ENCODE data around the gene AIMP1.
A peak's percentile ranks its signal among the peaks of the same experiment; 100 is the strongest.

The AIMP1 gene

DNA sequence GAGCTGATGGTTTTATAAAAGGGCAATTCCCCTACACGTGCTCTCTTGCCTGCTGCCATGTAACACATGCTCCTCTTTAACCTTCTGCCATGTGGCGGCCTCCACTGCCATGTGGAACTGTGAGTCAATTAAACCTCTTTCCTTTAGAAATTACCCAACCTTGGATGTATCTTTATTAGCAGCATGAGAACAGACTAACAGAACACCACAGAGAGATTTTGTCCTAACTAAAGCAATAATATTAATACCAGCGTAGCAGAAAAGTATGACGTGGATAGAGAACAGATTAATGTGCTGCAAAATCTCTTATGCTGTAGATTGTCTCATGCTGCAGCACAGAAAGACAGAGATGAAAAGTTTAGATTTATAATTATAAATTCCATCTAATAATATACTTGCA, 23.1 kb downstream of the AIMP1 start:
- no peak for DNase-seq (ENCODE audit: low read depth, low spot score)
- H3K4me3 ChIP-seq (ENCODE audit: low read length) = no peak overlapping the region

DNA sequence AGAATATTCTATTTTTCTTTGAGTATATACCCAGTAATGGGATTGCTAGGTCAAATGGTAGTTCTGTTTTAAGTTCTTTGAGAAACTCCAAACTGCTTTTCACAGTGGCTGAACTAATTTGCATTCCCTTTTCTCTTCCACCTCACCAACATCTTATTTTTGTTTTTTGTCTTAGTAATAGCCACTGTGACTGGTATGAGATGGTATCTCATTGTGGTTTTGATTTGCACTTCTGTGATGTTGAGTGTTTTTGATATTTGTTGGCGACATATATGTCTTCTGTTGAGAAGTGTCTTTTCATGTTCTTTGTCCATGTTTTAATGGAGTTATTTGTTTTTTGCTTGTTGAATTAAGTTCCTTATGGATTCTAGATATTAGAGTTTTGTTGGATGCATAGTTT, 24.4 kb downstream of the AIMP1 start:
- DNase-seq (ENCODE audit: low read depth, low spot score) = no peak
- H3K4me3 ChIP-seq (ENCODE audit: low read length) = no peak overlapping the region

DNA sequence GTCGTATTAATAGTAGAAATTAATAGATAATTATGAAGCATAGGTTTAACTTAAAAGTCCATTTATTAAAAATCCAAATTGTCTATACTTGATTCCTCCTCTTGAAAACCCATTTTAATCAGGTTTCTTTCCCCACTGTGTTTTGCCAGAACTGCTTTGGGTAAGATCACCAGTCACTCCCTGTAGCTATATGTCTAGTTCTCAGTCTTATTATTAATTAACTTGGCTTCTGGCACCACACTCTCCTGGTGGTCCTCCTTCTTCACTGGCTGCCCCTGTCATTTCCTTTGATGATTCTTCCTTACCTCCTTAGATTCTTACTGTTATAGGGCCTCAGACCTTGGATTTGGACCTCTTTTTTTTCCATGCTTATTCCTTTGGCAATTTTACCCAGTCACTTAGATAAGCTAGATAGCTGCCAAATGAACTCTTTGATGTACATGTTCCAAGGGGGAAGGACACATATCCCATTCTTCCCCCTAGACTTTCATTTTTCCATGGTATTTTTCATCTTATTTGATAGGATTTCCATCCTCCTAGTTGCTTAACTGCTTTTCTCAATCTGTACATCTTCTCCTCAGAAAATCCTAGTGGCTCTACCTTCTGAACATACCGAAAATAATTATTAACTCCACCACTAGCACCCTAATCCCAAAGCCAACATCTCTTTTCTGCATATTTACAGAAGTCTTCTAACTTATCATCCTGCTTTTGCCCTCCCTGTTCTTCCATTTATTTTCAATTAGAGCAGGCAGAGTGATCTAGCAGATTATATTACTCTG, 27.7 kb downstream of the AIMP1 start:
- no peak for DNase-seq (ENCODE audit: low read depth, low spot score)
- H3K4me3 ChIP-seq (ENCODE audit: low read length) = no peak overlapping the region

DNA sequence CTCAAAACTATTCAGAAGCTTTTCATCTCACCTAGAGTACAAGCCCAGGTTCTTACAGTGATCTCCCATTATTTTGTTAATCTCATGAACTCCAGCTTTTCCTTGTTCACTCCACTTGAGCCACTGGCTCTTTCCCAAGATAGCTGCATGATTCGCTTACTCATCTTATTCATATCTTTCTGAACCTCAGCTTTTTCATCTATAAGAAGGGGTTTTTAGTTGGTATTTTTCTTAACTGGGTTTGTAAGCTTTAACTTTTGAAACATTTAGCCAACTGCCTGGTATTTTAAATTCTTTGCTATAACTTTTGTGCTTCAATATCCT, 28.3 kb downstream of the AIMP1 start:
- no peak overlapping the region for H3K4me3 ChIP-seq (ENCODE audit: low read length)

DNA sequence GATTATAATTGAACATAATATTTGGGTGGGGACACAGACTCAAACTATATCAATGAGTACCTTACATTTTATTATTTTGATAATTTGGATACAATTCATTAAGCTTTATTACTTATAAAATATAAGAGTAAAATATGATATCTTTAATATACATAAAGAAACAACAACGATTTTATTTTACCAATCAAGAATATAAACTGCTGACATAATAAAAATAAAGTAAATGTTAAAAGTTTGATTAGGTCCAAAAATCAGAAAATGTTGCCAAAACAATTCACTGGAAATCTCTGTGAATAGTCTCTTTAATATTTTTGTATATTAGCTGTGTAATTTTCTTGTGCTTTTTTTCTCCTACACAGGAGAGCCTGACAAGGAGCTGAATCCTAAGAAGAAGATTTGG, 30.8 kb downstream of the AIMP1 start:
- no peak overlapping the region for H3K4me3 ChIP-seq (ENCODE audit: low read length)
- DNase-seq (ENCODE audit: low read depth, low spot score) = no peak

More for the DNA sequence above, 28.3 kb downstream of the AIMP1 start:
- DNase-seq (ENCODE audit: low read depth, low spot score) = no peak

DNA sequence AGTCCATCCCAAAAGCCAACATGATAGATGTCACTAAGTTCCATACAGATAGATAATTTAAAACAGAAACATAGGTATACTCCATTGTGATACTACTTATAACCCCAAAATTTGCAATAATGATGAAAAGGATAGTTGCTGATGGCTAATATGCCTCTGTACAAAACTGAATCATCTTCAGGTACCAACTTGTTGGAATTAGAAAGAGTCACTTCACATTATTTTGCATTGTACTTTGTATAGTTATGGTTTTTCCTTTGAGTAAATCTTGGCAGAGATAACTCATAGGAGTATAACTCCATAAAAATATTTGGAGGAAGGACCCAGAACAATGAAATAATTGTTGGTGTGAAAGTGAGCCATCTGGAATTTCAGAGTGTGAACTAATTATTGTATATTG, 34.7 kb downstream of the AIMP1 start:
- no peak for DNase-seq (ENCODE audit: low read depth, low spot score)
- H3K4me3 ChIP-seq (ENCODE audit: low read length) = no peak overlapping the region

DNA sequence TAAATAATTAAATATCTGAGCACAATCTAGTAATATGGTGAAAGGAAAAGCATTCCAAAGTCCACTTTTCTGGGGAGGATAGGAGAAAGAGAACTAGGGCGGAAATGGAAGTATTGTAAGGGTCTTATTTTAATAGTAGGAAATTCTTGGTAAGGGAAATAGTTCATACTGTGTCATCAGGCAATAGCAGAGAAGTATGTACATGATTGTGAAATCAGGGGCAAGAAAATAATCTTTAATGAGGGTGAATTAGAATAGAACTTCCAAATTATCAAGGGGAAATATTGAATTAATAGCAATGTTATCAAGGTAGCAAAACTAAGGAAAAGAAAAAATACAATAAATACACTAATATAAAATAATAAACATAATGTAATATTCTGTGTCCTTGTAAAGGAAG, 37.4 kb downstream of the AIMP1 start:
- no peak overlapping the region for H3K4me3 ChIP-seq (ENCODE audit: low read length)
- no peak for DNase-seq (ENCODE audit: low read depth, low spot score)

DNA sequence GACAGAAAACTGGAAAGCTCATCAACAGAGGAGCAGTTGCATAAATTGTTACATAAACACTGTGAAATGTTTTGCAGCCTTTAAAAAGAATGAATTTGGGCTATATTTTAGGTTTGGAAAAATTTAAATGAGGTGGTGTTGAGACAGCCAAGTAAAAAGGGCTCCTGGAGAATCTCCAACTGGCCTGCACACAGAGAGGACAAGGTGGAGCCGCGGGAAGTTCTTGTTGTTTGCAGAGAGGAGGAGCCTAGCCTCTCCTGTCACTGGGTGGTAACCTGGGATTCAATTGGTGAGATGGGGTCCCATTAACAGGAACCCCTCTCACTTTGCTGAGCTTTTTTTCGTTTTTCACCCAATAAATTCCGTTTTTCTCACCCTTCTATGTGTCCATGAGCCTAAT, 38.8 kb downstream of the AIMP1 start:
- H3K4me3 ChIP-seq (ENCODE audit: low read length) = no peak overlapping the region
- no peak for DNase-seq (ENCODE audit: low read depth, low spot score)

DNA sequence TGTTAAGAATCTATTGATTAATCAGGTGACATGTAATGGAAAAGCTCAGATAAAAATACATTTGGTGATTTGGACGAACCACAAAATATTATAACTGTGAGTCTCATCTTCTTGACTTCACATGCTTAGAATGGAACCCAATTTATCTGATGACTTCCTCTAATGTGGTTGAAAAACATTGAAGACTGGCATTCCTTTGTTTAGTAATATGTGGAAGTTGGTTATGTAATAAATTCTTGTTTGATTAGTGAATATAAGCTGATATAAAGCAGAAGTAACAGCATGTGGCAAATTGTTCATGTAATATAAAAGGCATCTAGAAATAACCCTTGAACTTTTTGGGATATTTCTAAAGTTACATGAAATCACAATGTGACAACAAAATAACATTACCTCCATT, 42.5 kb downstream of the AIMP1 start:
- no peak for DNase-seq (ENCODE audit: low read depth, low spot score)
- H3K4me3 ChIP-seq (ENCODE audit: low read length) = no peak overlapping the region

DNA sequence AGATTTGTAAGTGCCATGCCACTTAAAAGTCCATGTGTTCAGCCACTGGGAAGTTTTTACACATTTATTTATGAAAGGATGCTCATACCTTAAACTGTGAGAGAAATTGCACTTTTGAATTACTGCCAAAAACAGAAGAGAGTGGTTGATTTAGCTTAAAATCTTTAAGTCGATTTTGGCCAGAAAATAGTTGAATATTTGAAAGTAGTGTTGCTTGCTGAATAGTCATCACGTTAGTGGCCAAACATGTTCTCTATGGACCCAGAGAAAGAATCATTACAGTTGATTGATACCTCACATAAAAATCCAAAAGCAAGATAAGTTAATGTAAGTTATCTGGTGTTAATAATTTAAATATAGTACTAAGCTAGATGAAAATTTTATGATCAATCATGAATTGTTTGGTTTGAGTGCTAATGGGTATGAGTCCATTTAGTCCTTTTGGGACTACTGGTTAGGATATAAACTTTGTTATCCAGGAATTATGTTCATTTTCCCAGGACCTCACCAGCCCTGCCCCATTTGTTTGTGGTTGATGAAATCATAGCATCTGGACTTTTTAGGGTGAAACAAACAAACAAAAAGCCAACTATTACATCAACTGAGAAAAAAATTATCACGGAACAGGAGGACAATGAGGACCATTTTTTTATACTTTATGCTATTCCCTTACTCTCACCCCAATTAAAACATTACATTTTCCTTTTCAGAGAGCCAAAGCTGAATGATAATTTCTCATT, 45.9 kb downstream of the AIMP1 start:
- no peak overlapping the region for H3K4me3 ChIP-seq (ENCODE audit: low read length)
- DNase-seq (ENCODE audit: low read depth, low spot score) = no peak

DNA sequence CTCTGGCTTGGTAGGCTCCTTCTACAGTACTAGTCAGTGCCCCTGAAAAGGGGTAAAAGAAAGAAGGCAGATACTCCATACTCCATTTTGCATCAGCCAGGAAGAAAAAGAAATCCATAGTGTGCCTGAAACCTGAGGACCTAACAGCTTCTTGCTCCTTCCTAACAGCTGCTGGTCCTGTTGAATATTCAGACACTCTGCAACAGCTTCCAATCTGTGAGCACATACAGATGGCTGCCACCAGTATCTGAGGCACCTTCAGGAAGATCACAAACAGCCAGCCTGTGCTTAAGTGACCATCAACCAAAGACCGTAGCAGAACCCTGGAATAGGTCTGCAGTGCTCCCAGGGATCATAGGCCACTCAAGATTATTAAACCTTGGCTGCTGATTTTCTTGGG, 47.9 kb downstream of the AIMP1 start:
- DNase-seq (ENCODE audit: low read depth, low spot score) = no peak
- H3K4me3 ChIP-seq (ENCODE audit: low read length) = no peak overlapping the region

DNA sequence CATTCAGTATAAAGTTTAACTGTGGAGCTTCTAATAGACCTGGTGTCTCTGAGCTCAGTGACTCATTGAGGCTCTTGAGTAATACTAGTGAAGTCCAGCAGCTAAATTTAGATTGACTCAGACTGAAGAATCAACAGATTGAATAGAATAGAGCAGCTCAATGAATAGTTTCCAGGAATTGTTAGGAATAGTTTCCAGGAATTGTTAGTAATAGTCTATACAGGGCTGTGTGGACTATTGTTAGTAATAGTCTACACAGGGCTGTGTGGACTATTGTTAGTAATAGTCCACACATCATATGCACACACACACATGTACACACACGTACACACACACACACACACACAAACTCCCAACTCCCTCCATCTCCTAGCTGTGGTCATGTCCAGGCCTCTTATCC, 49.3 kb downstream of the AIMP1 start:
- H3K4me3 ChIP-seq (ENCODE audit: low read length) = no peak overlapping the region
- no peak for DNase-seq (ENCODE audit: low read depth, low spot score)

DNA sequence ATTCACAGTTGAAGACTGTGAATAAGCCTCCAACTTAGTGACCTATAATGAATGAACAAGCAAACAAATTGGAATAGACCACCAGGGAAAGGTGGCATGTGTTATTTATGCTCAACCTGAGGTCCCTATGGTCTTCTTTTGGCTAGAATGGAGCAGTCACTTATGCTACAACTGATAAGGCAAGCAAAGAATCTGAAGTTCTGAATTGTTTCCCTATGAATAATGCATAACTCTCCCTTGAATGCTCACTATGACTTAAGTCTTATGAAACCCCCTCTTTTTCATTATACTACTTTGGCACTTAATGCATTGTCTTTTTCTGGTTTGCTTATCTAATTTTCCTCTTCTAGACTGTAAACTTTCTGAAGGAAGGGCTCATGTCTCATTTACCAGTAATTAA, 49.7 kb downstream of the AIMP1 start:
- DNase-seq (ENCODE audit: low read depth, low spot score) = no peak
- no peak overlapping the region for H3K4me3 ChIP-seq (ENCODE audit: low read length)

DNA sequence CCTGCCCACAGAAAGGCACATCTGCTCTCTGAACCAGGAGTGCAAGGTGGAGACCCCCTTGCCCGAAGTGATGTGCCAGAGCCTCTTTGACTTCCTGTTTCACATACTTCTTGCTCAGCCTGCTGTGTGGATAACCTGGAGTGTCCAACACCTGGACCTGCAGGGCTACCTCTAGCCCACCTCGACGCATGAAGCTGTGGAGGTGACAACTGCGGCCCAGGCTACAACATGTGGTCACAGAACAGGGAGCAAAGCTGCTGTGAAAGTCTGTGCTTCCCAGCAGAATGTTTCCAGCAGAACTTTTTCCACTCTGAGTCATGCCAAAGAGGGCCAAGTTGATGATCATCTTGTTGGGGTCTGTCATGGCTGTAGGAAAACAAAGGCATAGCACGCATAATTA, 50.7 kb downstream of the AIMP1 start:
- no peak overlapping the region for H3K4me3 ChIP-seq (ENCODE audit: low read length)
- no peak for DNase-seq (ENCODE audit: low read depth, low spot score)

DNA sequence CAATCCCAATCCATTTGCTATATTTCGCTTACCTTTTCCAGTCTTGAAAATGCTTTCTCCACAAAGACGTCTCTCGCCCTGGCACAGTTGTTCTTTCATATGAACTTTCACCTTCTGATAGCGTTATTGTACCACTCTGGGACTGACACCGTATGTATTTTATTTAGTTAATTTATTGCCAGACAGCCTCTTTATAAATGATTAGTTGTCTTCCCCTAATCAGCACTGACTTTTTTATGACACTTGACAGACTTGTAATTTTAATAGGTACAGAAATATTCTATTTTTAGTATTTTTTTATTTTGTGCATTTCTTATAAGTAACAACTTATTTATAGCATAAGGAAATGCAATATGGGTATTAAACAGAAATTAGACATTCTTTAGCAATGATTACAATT, 52.3 kb downstream of the AIMP1 start, which contains the start of gene GIMD1:
Gene GIMD1, minus strand, starts transcription at position 101 of the 400 bp plus-strand sequence. CDS start 1,343 bp downstream, outside the sequence.
- H3K4me3 ChIP-seq (ENCODE audit: low read length) = no peak within 1 kb of the TSS
- DNase-seq (ENCODE audit: low read depth, low spot score) = no peak

DNA sequence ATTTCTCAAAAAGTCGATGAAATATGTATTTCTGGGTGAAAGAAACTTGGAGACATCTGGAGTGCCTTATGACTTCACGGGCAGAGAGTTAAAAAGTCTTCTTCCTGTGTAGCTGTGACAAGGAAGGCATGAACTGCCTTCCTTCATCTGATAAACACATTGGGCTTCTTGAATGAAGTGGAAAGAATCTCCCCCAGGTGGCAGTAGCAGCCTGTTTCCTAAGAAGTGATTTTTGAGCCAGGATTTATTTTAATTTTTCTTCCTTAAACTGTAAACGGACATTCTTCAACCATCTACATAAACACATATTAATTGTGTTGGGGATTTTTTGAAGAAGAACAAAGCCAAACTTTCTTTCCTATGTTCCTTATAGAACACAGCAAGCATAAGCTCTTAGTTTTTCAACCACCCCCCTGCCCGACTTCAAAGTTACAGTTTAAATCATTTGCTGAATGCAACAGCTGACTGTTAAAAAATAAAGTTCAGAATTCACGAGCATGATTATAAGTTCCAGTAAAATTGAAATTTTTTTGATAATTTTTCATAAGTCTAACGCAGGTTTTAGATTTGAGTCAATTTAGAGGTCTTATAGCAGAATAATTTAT, 53.2 kb downstream of the AIMP1 start:
- H3K4me3 ChIP-seq (ENCODE audit: low read length) = no peak overlapping the region
- DNase-seq (ENCODE audit: low read depth, low spot score) = peak; percentile 69

DNA sequence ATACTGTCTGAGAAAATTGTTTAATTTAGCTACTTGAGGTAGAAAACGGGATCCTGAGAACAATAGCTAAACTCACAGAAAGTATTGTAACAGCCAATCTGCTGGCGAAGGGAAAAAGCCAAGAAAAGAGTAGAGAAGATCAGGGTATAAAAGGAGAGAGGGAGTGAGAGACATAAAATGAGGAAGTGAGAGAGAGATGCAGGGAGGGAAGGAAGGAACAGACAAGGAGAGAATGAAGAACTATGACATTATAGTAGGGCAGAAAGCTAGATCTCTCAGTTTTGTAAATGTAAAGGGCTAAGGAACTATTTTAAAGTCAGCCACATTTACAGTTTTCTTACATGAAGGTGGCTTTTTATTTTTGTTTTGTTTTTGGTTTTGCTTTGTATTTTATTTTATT, 53.9 kb downstream of the AIMP1 start:
- DNase-seq (ENCODE audit: low read depth, low spot score) = no peak
- H3K4me3 ChIP-seq (ENCODE audit: low read length) = no peak overlapping the region

DNA sequence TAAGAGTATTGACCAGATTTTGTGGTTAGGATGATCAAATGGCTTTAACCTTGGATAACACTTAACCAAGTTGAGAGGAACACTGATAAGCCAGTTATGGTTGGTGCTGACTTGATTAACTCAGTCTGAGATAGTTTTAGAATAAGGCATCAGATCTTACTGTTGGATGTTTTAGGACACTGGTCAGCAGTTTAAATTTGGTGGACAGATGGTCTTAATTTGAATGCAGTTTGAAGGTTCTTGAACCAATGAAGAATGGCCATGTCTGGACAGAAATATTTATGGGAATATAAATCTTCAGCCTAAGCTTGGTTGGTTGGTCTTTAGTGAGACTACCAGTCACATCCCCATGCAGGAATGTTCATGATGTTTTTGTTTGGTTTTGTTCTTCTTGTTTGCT, 54.8 kb downstream of the AIMP1 start:
- H3K4me3 ChIP-seq (ENCODE audit: low read length) = no peak overlapping the region
- no peak for DNase-seq (ENCODE audit: low read depth, low spot score)

DNA sequence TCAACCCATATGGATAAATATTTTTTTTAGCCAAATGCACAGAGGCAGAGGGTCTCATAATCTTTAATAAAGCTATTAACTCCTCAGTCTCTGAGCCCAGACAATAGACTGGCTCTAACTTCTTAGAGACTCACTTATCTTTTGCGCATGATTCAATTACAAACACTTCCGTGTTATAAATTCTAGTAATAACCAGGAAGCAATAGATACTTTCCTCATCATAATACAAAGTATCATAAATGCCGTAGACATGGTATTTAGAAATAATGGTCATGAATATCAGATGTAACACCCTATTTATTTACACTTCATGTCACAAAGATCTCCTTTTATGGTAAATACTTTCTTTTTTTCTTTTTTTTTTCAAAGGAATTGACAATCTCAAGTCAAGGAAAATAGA, 56.7 kb downstream of the AIMP1 start:
- no peak for DNase-seq (ENCODE audit: low read depth, low spot score)
- no peak overlapping the region for H3K4me3 ChIP-seq (ENCODE audit: low read length)

DNA sequence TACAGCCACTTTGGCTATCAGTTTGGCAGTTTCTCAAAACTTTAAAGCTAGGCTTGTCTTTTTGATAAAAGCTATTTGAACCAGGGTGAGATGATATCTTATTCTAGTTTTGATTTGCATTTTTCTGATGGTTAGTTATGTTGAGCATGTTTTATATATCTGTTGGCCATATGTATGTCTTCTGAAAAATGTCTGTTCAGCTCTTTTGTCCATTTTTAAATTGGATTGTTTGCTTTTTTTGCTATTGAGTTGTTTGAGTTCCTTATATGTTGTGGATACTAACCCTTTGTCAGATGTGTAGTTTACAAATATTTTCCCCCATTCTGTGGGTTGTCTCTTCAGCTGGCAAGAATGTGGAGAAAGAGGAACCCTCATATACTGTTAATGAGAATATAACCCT, 63.8 kb downstream of the AIMP1 start:
- no peak for DNase-seq (ENCODE audit: low read depth, low spot score)
- no peak overlapping the region for H3K4me3 ChIP-seq (ENCODE audit: low read length)

DNA sequence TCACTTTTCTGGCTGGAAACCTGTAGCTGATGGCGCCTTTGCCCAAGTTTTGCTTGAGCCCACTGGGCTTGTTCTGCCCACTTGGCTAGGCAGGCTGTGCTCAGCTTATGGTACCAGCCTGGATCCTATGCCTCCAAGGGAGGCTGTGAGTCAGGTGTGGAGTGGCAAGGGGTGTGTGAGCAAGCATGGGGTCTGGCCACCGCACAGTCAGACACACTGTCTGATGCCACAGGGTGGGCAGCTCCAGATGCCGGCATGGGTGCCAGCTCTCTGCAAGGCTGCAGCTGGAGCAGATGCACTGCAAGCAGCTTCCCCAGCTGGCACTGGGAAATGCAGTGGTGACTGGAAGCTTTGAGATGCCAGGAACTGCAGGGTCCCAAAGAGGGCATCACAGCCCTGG, 68.5 kb downstream of the AIMP1 start:
- H3K4me3 ChIP-seq (ENCODE audit: low read length) = no peak overlapping the region
- no peak for DNase-seq (ENCODE audit: low read depth, low spot score)
